Prostate gland (tissue), 2 donors: Measurements from ENCODE around the gene IGSF9.

Experiments used
- CTCF ChIP-seq, 4 experiments: fragments of 200-600 bp in 2 of 4; fragments of 450-650 bp in 2 of 4; sonication (generic) in 2 of 4; IDR thresholded peaks; 1 replicate in 3 of 4; 2 replicates in 1 of 4; pipeline ENCODE4 v1.5.1; 2016 to 2019; ENCODE audit warnings: antibody characterized with exemption in 4 of 4, mild to moderate bottlenecking in 2 of 4, moderate library complexity in 2 of 4
- POLR2A ChIP-seq: fragments of 450-650 bp; IDR thresholded peaks from one replicate; pipeline ENCODE4 v1.6.1; 2016; ENCODE audit warnings: antibody characterized with exemption, mild to moderate bottlenecking
- POLR2AphosphoS5 ChIP-seq: sonication (generic); formaldehyde crosslinking; IDR thresholded peaks from one replicate; pipeline ENCODE4 v1.6.1; 2017; ENCODE audit warnings: antibody characterized with exemption

- TF ChIP-seq POLR2AphosphoS5 (no peak), CTCF (IDR thresholded peaks at IDR 0.05) (peak in 1 of 4 experiments; percentile 4), POLR2A (no peak)
These were observed 55.6 kb downstream of the IGSF9 start for GRCh38 chr1:159889821-159890252.
